HCT116 (cell line): ENCODE measurements around the gene FABP3.

Experiments used
- CEBPB ChIP-seq: IDR thresholded peaks from 2 replicates; pipeline ENCODE4 v1.6.1; 2012; ENCODE audit warnings: low read depth
- CTCF ChIP-seq, 3 experiments: fragments of 200-600 bp in 1 of 3; sonication (generic) in 1 of 3; IDR thresholded peaks in 2 of 3; conservative IDR thresholded peaks in 1 of 3; 2 replicates each; pipeline ENCODE4 v1.5.1; 2012 to 2017; ENCODE audit warnings: low read depth in 2 of 3, low read length in 2 of 3, antibody characterized with exemption in 1 of 3, borderline replicate concordance in 1 of 3, control low read depth in 1 of 3, mild to moderate bottlenecking in 1 of 3, mixed read lengths in 1 of 3, mixed run types in 1 of 3, moderate library complexity in 1 of 3; ENCODE audit not compliant: insufficient read depth in 1 of 3
- EGR1 ChIP-seq: IDR thresholded peaks from 2 replicates; pipeline ENCODE4 v1.6.1; 2012; ENCODE audit warnings: low read depth
- EZH2phosphoT487 ChIP-seq: fragments of 200-600 bp; IDR thresholded peaks from 2 replicates; pipeline ENCODE4 v1.6.1; 2018; ENCODE audit warnings: antibody characterized with exemption, borderline replicate concordance
- POLR2A ChIP-seq: IDR thresholded peaks from 2 replicates; pipeline ENCODE4 v1.7.0; 2011; ENCODE audit warnings: borderline replicate concordance; ENCODE audit not compliant: insufficient read depth, insufficient read length; ENCODE audit errors: extremely low read depth
- POLR2AphosphoS5 ChIP-seq: IDR thresholded peaks from 2 replicates; pipeline ENCODE4 v1.6.1; 2011; ENCODE audit warnings: mild to moderate bottlenecking, low read depth, low read length, moderate library complexity
- RAD21 ChIP-seq: IDR thresholded peaks from 2 replicates; pipeline ENCODE4 v1.6.1; 2012; ENCODE audit warnings: low read depth, mild to moderate bottlenecking
- REST ChIP-seq: IDR thresholded peaks from 2 replicates; pipeline ENCODE4 v1.6.1; 2012; ENCODE audit warnings: low read depth
- SP1 ChIP-seq: IDR thresholded peaks from 2 replicates; pipeline ENCODE4 v1.6.1; 2012; ENCODE audit warnings: low read depth

- TF ChIP-seq REST (no peak), EZH2phosphoT487 (no peak), CTCF (IDR thresholded peaks at IDR 0.05 in 2 of 3, conservative IDR thresholded peaks at IDR 0.05 in 1 of 3; ENCODE audit: borderline replicate concordance in 1 of 3, insufficient read depth in 1 of 3, low read depth in 2 of 3, low read length in 2 of 3) (no peak), CEBPB (no peak), POLR2A (no peak), SP1 (no peak), POLR2AphosphoS5 (no peak), EGR1 (no peak), RAD21 (no peak)
Measured at GRCh38 chr1:31412205-31412604, 39.3 kb upstream of the FABP3 start.
